ENCODE data around the gene PRR11.

PRR11 gene

GRCh38 chr17:59181481-59181880, 25.9 kb downstream of the PRR11 start:
- TF ChIP-seq, protein P1, sequence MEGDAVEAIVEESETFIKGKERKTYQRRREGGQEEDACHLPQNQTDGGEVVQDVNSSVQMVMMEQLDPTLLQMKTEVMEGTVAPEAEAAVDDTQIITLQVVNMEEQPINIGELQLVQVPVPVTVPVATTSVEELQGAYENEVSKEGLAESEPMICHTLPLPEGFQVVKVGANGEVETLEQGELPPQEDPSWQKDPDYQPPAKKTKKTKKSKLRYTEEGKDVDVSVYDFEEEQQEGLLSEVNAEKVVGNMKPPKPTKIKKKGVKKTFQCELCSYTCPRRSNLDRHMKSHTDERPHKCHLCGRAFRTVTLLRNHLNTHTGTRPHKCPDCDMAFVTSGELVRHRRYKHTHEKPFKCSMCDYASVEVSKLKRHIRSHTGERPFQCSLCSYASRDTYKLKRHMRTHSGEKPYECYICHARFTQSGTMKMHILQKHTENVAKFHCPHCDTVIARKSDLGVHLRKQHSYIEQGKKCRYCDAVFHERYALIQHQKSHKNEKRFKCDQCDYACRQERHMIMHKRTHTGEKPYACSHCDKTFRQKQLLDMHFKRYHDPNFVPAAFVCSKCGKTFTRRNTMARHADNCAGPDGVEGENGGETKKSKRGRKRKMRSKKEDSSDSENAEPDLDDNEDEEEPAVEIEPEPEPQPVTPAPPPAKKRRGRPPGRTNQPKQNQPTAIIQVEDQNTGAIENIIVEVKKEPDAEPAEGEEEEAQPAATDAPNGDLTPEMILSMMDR (conservative IDR thresholded peaks at IDR 0.05; ENCODE audit: low read depth, low read length), result no peak
- no peak overlapping the region for H3K4me3 ChIP-seq (ENCODE audit: low read length)
- DNase-seq (ENCODE audit: low read depth), result no peak

DNA sequence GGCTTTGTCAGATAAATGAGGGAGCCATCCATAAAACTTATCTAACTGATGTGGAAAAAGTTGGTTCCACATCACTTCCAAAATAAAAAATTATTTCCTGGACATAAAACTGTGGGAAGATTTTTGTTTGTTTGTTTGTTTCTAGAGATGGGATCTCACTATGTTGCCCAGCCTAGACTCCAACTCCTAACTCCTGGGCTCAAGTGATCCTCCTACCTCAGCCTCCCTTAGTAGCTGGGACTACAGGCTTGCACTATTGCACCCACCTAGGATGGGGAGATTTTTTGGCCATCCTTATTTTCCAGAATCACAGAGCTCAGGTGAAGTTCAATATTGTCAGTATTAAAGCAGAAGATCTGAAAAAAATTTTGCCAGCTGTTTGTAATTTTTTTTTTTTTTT, 30.5 kb downstream of the PRR11 start:
- no peak for DNase-seq (ENCODE audit: low read depth)
- H3K4me3 ChIP-seq (ENCODE audit: low read length), result no peak overlapping the region
- TF ChIP-seq, protein P1 (conservative IDR thresholded peaks at IDR 0.05; ENCODE audit: low read depth, low read length), result no peak

DNA sequence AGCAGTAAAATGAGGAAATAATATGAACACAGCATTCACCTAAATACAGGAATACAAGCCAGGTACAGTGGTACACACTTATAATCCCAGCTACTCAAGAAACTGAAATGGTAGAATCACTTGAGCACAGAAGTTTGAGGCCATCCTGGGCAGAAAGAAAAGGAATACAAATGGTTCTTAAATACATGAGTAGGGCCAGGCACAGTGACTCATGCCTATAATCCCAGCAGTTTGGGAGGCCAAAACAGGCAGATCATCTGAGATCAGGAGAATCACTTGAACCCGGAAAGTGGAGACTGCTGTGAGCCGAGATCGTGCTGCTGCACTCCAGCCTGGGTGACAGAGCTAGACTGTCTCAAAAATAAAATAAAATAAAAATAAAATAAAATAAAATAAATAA, 31.3 kb downstream of the PRR11 start:
- TF ChIP-seq, protein P1 (conservative IDR thresholded peaks at IDR 0.05; ENCODE audit: low read depth, low read length), result no peak
- DNase-seq (ENCODE audit: low read depth), result no peak
- H3K4me3 ChIP-seq (ENCODE audit: low read length), result no peak overlapping the region

- TF ChIP-seq, protein P1 (conservative IDR thresholded peaks at IDR 0.05; ENCODE audit: low read depth, low read length), result no peak
- H3K4me3 ChIP-seq (ENCODE audit: low read length), result no peak overlapping the region
- DNase-seq (ENCODE audit: low read depth), result no peak
Measured at GRCh38 chr17:59190806-59191205, 35.3 kb downstream of the PRR11 start.

DNA sequence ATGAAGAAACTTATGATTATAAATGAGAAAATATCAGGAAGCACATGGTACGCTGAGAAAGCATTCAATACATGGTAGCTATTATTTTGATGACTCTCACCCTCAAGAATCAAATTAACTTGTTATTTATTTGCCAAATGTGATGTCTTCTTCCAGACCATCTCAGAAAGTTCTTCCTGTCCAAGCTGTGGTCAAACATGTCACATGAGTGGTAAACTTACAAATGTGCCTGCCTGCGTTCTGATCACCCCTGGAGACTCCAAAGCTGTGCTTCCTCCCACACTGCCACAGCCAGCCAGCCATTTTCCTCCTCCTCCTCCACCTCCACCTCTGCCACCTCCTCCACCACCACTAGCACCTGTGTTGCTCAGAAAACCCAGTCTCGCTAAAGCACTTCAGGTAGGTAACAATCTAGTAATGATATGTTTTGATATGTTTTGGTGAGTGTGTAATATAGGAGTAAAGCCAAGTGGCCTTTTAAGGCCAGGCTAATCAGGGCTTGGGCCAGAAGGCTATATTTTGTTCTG, 37.9 kb downstream of the PRR11 start:
- DNase-seq (ENCODE audit: low read depth), result no peak
- no peak overlapping the region for H3K4me3 ChIP-seq (ENCODE audit: low read length)
- TF ChIP-seq, protein P1 (conservative IDR thresholded peaks at IDR 0.05; ENCODE audit: low read depth, low read length), result no peak

GRCh38 chr17:59199398-59199797, 43.9 kb downstream of the PRR11 start:
- H3K4me3 ChIP-seq (ENCODE audit: low read length), result no peak overlapping the region
- DNase-seq (ENCODE audit: low read depth), result no peak
- TF ChIP-seq, protein P1 (conservative IDR thresholded peaks at IDR 0.05; ENCODE audit: low read depth, low read length), result no peak

GRCh38 chr17:59202320-59202719, 46.8 kb downstream of the PRR11 start:
- no peak overlapping the region for H3K4me3 ChIP-seq (ENCODE audit: low read length)
- no peak for DNase-seq (ENCODE audit: low read depth)
- TF ChIP-seq, protein P1 (conservative IDR thresholded peaks at IDR 0.05; ENCODE audit: low read depth, low read length), result no peak

All from retinal pigment epithelial cell (primary cell).